WERI-Rb-1 (cell line): Measurements from ENCODE around the gene CARS1.

Experiments
- DNase-seq: peaks from one replicate; pipeline ENCODE4 v3.0.0-alpha.2; 2020
- H3K27ac ChIP-seq: fragments of 250-450 bp; sonication (Bioruptor Pico); 2 replicates; pipeline ENCODE4 v1.5.1; 2020; ENCODE audit warnings: mild to moderate bottlenecking, moderate library complexity
- H3K27me3 ChIP-seq: fragments of 250-450 bp; sonication (Bioruptor Pico); 2 replicates; pipeline ENCODE4 v1.5.1; 2021; ENCODE audit warnings: mild to moderate bottlenecking, low read depth, moderate library complexity; ENCODE audit not compliant: insufficient read depth, severe bottlenecking
- H3K36me3 ChIP-seq: fragments of 250-450 bp; sonication (Bioruptor Pico); 2 replicates; pipeline ENCODE4 v1.5.1; 2020; ENCODE audit warnings: mild to moderate bottlenecking, moderate library complexity
- H3K4me3 ChIP-seq: 2 replicates; pipeline ENCODE4 v1.5.1; 2011; ENCODE audit warnings: low read depth, mild to moderate bottlenecking, control low read depth, low read length
- H3K9me3 ChIP-seq: fragments of 250-450 bp; sonication (Bioruptor Pico); 2 replicates; pipeline ENCODE4 v1.5.1; 2021; ENCODE audit warnings: mild to moderate bottlenecking, moderate library complexity; ENCODE audit not compliant: severe bottlenecking
- TF ChIP-seq, protein P1 (sequence below): IDR thresholded peaks from 2 replicates; pipeline ENCODE4 v1.5.1; 2011; ENCODE audit warnings: low read depth, mild to moderate bottlenecking, control low read depth, inconsistent platforms, low read length

CARS1 gene

DNA sequence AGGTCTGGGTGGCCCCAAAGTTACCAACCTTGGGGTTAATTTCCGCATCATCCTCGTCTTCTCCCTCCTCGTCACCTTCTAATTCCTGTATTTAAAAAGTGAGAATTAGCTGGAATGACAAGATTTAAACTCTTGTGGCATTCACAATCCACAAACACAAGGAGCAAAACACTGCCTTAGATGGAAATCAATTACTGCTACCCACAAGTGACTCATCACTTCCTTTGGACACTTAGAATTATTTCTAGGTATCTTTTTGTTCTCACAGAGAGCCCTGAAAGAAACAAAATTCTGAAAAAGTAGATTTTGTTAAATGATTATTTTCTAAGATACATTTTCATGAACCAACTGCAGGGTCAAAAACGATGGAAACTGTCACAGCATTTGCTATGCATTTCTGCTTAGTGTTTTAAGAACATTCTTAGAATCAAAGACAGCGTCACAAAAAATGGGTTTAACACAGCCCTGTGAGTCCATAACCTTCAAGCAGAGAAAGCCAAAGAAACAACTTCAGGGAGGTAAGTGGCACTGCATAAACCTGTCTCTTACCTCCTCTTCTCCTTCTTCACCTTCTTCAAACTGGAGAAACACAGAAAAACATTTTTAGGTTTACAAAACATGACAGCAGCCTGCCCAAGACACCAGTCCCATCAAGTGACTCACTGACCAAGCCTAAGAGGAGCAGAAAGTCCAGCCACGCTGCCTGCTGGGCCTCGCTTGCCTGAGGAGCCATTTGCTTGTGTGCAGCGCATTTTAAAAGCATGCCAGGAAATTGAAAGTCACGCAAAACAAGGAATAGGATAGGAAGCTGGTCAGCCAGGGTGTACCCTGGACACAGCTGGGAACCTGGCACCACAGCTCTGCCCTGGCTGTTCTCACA, 105.8 kb downstream of the CARS1 start:
- Histone ChIP-seq H3K36me3 (peaks cover 97% of the 10 kb centered on the region), H3K27ac (no peak overlapping the region)
- no peak for DNase-seq

More for the DNA sequence above, 105.8 kb downstream of the CARS1 start:
- Histone ChIP-seq H3K27me3 (no peaks in the 10 kb centered on the region), H3K9me3 (no peaks in the 10 kb centered on the region), H3K4me3 (no peak overlapping the region)
- TF ChIP-seq, protein P1, sequence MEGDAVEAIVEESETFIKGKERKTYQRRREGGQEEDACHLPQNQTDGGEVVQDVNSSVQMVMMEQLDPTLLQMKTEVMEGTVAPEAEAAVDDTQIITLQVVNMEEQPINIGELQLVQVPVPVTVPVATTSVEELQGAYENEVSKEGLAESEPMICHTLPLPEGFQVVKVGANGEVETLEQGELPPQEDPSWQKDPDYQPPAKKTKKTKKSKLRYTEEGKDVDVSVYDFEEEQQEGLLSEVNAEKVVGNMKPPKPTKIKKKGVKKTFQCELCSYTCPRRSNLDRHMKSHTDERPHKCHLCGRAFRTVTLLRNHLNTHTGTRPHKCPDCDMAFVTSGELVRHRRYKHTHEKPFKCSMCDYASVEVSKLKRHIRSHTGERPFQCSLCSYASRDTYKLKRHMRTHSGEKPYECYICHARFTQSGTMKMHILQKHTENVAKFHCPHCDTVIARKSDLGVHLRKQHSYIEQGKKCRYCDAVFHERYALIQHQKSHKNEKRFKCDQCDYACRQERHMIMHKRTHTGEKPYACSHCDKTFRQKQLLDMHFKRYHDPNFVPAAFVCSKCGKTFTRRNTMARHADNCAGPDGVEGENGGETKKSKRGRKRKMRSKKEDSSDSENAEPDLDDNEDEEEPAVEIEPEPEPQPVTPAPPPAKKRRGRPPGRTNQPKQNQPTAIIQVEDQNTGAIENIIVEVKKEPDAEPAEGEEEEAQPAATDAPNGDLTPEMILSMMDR: no peak
